Measurements from ENCODE around the gene NEU2. TPM values are rescaled to one million over a fixed set of nuclear protein-coding genes. Genes with fewer than 3 reads are reported as not detected.

Gene NEU2
- polyA plus RNA-seq, 3 donors = not detected

DNA sequence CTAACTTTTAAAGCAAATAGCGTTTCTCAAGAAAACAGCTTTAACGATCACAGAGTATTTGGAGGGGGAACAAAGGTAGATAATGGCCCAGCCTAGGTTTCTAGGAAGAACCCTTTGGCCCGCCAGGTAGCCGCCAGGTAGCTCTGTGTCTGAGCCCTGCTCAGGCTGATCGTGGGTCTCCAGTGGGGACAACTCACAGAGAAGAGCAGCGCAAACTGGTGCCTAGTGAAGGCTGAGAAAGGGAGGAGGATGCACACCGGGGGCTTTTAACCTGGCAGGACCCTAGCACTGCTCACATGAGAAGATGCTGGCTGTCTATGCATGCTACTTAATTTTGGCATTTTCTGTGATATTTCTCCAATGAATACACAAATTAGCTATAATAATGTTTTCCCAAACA, 25.2 kb upstream of the NEU2 start:
- Mint-ChIP-seq H3K27ac (no peak overlapping the region), H3K36me3 (no peaks in the 10 kb centered on the region), H3K27me3 (ENCODE audit: low read depth in 3 of 3) (peaks cover 3 to 17% (median 9%) of the 10 kb centered on the region in 3 donors), H3K4me1 (peaks cover 10% of the 10 kb centered on the region), H3K9me3 (peaks cover 0 to 3% (median 0%) of the 10 kb centered on the region in 7 donors), H3K4me3 (no peak overlapping the region)
- no peaks in the 10 kb centered on the region for H3K27me3 ChIP-seq (ENCODE audit: control insufficient read depth in 2 of 2, insufficient read depth in 2 of 2, low read length in 2 of 2)
- TF ChIP-seq, protein P1, sequence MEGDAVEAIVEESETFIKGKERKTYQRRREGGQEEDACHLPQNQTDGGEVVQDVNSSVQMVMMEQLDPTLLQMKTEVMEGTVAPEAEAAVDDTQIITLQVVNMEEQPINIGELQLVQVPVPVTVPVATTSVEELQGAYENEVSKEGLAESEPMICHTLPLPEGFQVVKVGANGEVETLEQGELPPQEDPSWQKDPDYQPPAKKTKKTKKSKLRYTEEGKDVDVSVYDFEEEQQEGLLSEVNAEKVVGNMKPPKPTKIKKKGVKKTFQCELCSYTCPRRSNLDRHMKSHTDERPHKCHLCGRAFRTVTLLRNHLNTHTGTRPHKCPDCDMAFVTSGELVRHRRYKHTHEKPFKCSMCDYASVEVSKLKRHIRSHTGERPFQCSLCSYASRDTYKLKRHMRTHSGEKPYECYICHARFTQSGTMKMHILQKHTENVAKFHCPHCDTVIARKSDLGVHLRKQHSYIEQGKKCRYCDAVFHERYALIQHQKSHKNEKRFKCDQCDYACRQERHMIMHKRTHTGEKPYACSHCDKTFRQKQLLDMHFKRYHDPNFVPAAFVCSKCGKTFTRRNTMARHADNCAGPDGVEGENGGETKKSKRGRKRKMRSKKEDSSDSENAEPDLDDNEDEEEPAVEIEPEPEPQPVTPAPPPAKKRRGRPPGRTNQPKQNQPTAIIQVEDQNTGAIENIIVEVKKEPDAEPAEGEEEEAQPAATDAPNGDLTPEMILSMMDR (IDR thresholded peaks at IDR 0.05) = no peak
- no peak overlapping the region for H3K9ac ChIP-seq (ENCODE audit: insufficient read depth, low read length, poor library complexity, severe bottlenecking)
- H3K79me2 ChIP-seq (ENCODE audit: insufficient read depth, low read length) = no peaks in the 10 kb centered on the region
- H3K27ac ChIP-seq (ENCODE audit: low read depth in 1 of 2, low read length in 2 of 2) = no peak overlapping the region
- no peak for DNase-seq
- no peak overlapping the region for H3K4me2 ChIP-seq (replicated peaks; ENCODE audit: extremely low read depth, low read length, poor library complexity, severe bottlenecking)
- H3K36me3 ChIP-seq (replicated peaks in 1 of 2; ENCODE audit: control insufficient read depth in 1 of 2, insufficient read depth in 2 of 2, low read length in 2 of 2) = no peaks in the 10 kb centered on the region
- intact Hi-C loops (cut with micrococcal nuclease) = no loop called here
- 80% methylated on average over 5 of the region's 7 CpGs for WGBS (ENCODE audit: insufficient coverage)
- no peaks in the 10 kb centered on the region for H4K20me1 ChIP-seq (ENCODE audit: insufficient read depth, low read length)
- no peak overlapping the region for H2AFZ ChIP-seq (ENCODE audit: insufficient read depth, low read depth, low read length, poor library complexity, severe bottlenecking)
- H3K4me3 ChIP-seq (replicated peaks in 1 of 3; ENCODE audit: low read depth in 2 of 3, low read length in 3 of 3) = no peak overlapping the region
- H3K9me3 ChIP-seq (replicated peaks in 1 of 2; ENCODE audit: control insufficient read depth in 1 of 2, insufficient read depth in 1 of 2, low read length in 2 of 2) = no peaks in the 10 kb centered on the region
- H3K4me1 ChIP-seq (ENCODE audit: control insufficient read depth in 1 of 2, insufficient read depth in 2 of 2, low read length in 2 of 2) = peaks cover 0 to 3% of the 10 kb centered on the region in 2 donors

DNA sequence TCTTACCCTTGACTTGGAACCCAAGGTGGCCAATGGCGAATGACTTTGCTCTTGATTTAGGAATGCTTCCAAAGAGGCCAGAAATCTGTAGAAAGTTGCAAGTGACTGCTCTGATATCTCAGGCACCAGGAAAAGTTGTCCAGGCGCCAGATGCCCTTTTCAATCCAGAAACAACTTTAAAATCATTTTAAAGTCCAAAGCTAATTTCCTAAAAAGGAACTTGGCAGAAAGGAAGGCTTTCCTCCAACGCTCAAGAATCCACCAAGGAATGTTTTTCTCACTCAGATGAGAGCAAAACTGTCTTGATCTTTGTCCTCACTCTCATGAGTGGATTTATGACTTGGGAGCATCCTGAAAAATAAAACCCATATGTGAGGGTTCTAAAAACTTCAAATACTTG, 24.7 kb upstream of the NEU2 start:
- peaks cover 0 to 5% of the 10 kb centered on the region in 2 donors for H3K4me1 ChIP-seq (ENCODE audit: control insufficient read depth in 1 of 2, insufficient read depth in 2 of 2, low read length in 2 of 2)
- no peaks in the 10 kb centered on the region for H3K27me3 ChIP-seq (ENCODE audit: control insufficient read depth in 2 of 2, insufficient read depth in 2 of 2, low read length in 2 of 2)
- H3K4me3 Mint-ChIP-seq = no peak overlapping the region
- peaks cover 14% of the 10 kb centered on the region for H3K4me1 Mint-ChIP-seq
- intact Hi-C loops (cut with micrococcal nuclease) = no loop called here
- no peak overlapping the region for H2AFZ ChIP-seq (ENCODE audit: insufficient read depth, low read depth, low read length, poor library complexity, severe bottlenecking)
- no peak overlapping the region for H3K9ac ChIP-seq (ENCODE audit: insufficient read depth, low read length, poor library complexity, severe bottlenecking)
- H3K79me2 ChIP-seq (ENCODE audit: insufficient read depth, low read length) = no peaks in the 10 kb centered on the region
- DNase-seq = no peak
- H3K27ac Mint-ChIP-seq = no peak overlapping the region
- no peak overlapping the region for H3K4me2 ChIP-seq (replicated peaks; ENCODE audit: extremely low read depth, low read length, poor library complexity, severe bottlenecking)
- no peaks in the 10 kb centered on the region for H3K9me3 Mint-ChIP-seq
- TF ChIP-seq, protein P1 (IDR thresholded peaks at IDR 0.05) = no peak
- no peaks in the 10 kb centered on the region for H4K20me1 ChIP-seq (ENCODE audit: insufficient read depth, low read length)
- WGBS (ENCODE audit: insufficient coverage) = 100% methylated on average over 2 of the region's 3 CpGs
- H3K9me3 ChIP-seq (replicated peaks in 1 of 2; ENCODE audit: control insufficient read depth in 1 of 2, insufficient read depth in 1 of 2, low read length in 2 of 2) = no peaks in the 10 kb centered on the region
- H3K27ac ChIP-seq (ENCODE audit: low read depth in 1 of 2, low read length in 2 of 2) = no peak overlapping the region
- peaks cover 3 to 17% (median 9%) of the 10 kb centered on the region in 3 donors for H3K27me3 Mint-ChIP-seq (ENCODE audit: low read depth in 3 of 3)
- no peaks in the 10 kb centered on the region for H3K36me3 Mint-ChIP-seq
- no peaks in the 10 kb centered on the region for H3K36me3 ChIP-seq (replicated peaks in 1 of 2; ENCODE audit: control insufficient read depth in 1 of 2, insufficient read depth in 2 of 2, low read length in 2 of 2)
- no peak overlapping the region for H3K4me3 ChIP-seq (replicated peaks in 1 of 3; ENCODE audit: low read depth in 2 of 3, low read length in 3 of 3)

Data from CD14-positive monocyte (primary cell).